Posterior cingulate gyrus (tissue), 11 donors: Measurements from ENCODE around the gene PTPRN2.
"Not testable (repeated sequence)": the region's sequence is repeated elsewhere in the genome, so short reads cannot be mapped to it uniquely, and the experiment has no call there.

Experiments
- DNase-seq, 10 donors: peaks; one replicate each; pipeline versions ENCODE4 v3.0.0 to v3.0.0-alpha.2; 2020 to 2021; ENCODE audit warnings: mixed read lengths in 3 of 10
- intact Hi-C: fragments of 100-400 bp; cut with DNase I; formaldehyde crosslinking; loops from one replicate; pipeline ENCODE4 v1.15.1; 2023

Gene PTPRN2

GRCh38 chr7:158365267-158365666 is 222.4 kb downstream of the PTPRN2 start:
- DNase-seq, result peak in 1 of 10 donors; percentile 1
- intact Hi-C loops, result no loop called here

GRCh38 chr7:158364451-158364850 is 223.2 kb downstream of the PTPRN2 start:
- DNase-seq, result peak in 1 of 10 donors; percentile 6
- intact Hi-C loops, result no loop called here

- intact Hi-C loops, result no loop called here
- peak in 1 of 10 donors; percentile 4 for DNase-seq
These were observed 224.4 kb downstream of the PTPRN2 start for GRCh38 chr7:158362912-158363905.

GRCh38 chr7:158362001-158362400 is 225.6 kb downstream of the PTPRN2 start:
- no peak for DNase-seq
- intact Hi-C loops, result no loop called here

- DNase-seq, result peak in 1 of 10 donors; percentile 1
- intact Hi-C loops, result no loop called here
These were observed 226.2 kb downstream of the PTPRN2 start for GRCh38 chr7:158361326-158361946.

GRCh38 chr7:158358926-158359645 is 228.5 kb downstream of the PTPRN2 start:
- intact Hi-C loops, result no loop called here
- DNase-seq, result peak in 1 of 10 donors; percentile 1

- peak in 5 of 10 donors; percentile 8 to 90 (median 65) for DNase-seq
- intact Hi-C loops, result no loop called here
These were observed 229.5 kb downstream of the PTPRN2 start for GRCh38 chr7:158357898-158358821.

GRCh38 chr7:158357106-158357897 is 230.3 kb downstream of the PTPRN2 start:
- DNase-seq, result peak in 2 of 10 donors; percentile 3 to 72
- intact Hi-C loops, result no loop called here

- intact Hi-C loops, result no loop called here
These were observed 231.2 kb downstream of the PTPRN2 start for GRCh38 chr7:158356454-158356853.

GRCh38 chr7:158355456-158356065 is 232.1 kb downstream of the PTPRN2 start:
- intact Hi-C loops, result no loop called here
- DNase-seq, result peak in 2 of 10 donors; percentile 19 to 65

More at GRCh38 chr7:158356454-158356853, 231.2 kb downstream of the PTPRN2 start:
- peak in 1 of 10 donors; percentile 8 for DNase-seq

GRCh38 chr7:158354861-158355260 is 232.8 kb downstream of the PTPRN2 start:
- DNase-seq, result no peak
- intact Hi-C loops, result no loop called here

- peak in 2 of 10 donors; percentile 11 to 55 for DNase-seq
- intact Hi-C loops, result no loop called here
These were observed 233.7 kb downstream of the PTPRN2 start for GRCh38 chr7:158353606-158354570.

GRCh38 chr7:158351899-158352729 is 235.5 kb downstream of the PTPRN2 start:
- DNase-seq, intact Hi-C loops: not testable (repeated sequence)

- no peak for DNase-seq
- intact Hi-C loops, result no loop called here
These were observed 236.1 kb downstream of the PTPRN2 start for GRCh38 chr7:158351481-158351880.

- DNase-seq, result peak in 2 of 10 donors; percentile 1 to 56
- intact Hi-C loops, result no loop called here
These were observed 236.6 kb downstream of the PTPRN2 start for GRCh38 chr7:158351051-158351450.

- peak in 2 of 10 donors; percentile 1 to 66 for DNase-seq
- intact Hi-C loops, result no loop called here
These were observed 237.3 kb downstream of the PTPRN2 start for GRCh38 chr7:158350166-158350900.
